Measurements from ENCODE around the gene RAPGEF2. TPM values are rescaled to one million over a fixed set of nuclear protein-coding genes. Genes with fewer than 3 reads are reported as not detected.

Gene RAPGEF2
- total RNA-seq, 1 experiment from 2014 or later = 37.1 TPM

DNA sequence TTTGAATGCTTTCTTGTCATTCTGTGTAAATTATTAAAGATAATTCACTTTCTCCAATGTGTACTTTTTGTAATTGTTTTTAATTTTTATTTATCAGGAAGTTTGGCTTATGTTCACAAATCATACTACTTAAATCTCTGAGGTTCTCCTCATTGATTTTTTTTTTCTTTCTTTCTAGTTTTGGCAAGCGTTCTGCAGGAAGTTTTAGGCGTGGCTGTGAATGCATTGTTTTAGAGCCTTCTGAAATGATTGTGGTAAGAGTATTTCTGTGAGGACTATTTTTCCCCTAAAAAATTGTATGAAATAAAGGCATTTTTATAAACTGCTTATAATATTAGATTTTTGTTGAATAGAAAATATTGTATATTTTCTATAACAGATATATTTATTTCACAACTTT is 135.8 kb downstream of the RAPGEF2 start:
- Histone ChIP-seq H4K20me1 (ENCODE audit: control insufficient read depth, insufficient read depth, insufficient read length) (no peaks in the 10 kb centered on the region), H3K4me1 (ENCODE audit: insufficient read depth, low read length) (0 out of 2 replicates have a peak, but pooled peaks cover 2% of the 10 kb centered on the region), H2AFZ (ENCODE audit: low read length) (no peak overlapping the region), H3K4me2 (ENCODE audit: insufficient read depth, insufficient read length, low read length) (no peak overlapping the region), H3K27me3 (ENCODE audit: insufficient read depth, low read length) (no peaks in the 10 kb centered on the region), H2BK120ac (ENCODE audit: low read depth, low read length, poor library complexity, severe bottlenecking) (no peak overlapping the region), H3K56ac (ENCODE audit: insufficient read length, low read depth, low read length) (no peak overlapping the region), H2AK5ac (ENCODE audit: insufficient read length, low read length) (no peak overlapping the region), H4K91ac (ENCODE audit: insufficient read length, low read depth, low read length) (no peak overlapping the region), H3K23ac (ENCODE audit: insufficient read length, low read depth, low read length) (no peak overlapping the region), H2BK12ac (ENCODE audit: insufficient read length, low read depth, low read length) (no peak overlapping the region), H3K23me2 (ENCODE audit: insufficient read length, low read depth, low read length, poor library complexity, severe bottlenecking) (no peaks in the 10 kb centered on the region), H3K79me1 (ENCODE audit: insufficient read depth, low read depth, low read length, poor library complexity, severe bottlenecking) (peaks cover 2% of the 10 kb centered on the region), H3K18ac (ENCODE audit: insufficient read length, low read depth, low read length) (no peak overlapping the region), H2BK20ac (ENCODE audit: low read depth, low read length, poor library complexity, severe bottlenecking) (no peak overlapping the region), H3K79me2 (ENCODE audit: insufficient read depth, low read length) (peaks cover 2% of the 10 kb centered on the region; the same call in 1 of the 2 replicates), H3K14ac (ENCODE audit: insufficient read depth, low read length) (no peak overlapping the region), H3K27ac (ENCODE audit: insufficient read length, low read depth, low read length) (no peak overlapping the region), H4K8ac (replicated peaks; ENCODE audit: insufficient read length, low read depth, low read length) (no peak overlapping the region), H2BK15ac (ENCODE audit: low read depth, low read length) (no peak overlapping the region), H3K9ac (ENCODE audit: extremely low read depth, insufficient read length, low read length) (no peak overlapping the region), H3K9me3 (ENCODE audit: control insufficient read depth, low read depth, low read length) (no peaks in the 10 kb centered on the region), H3T11ph (ENCODE audit: low read length) (no peak overlapping the region), H3K4ac (ENCODE audit: low read depth, low read length) (no peak overlapping the region), H2BK5ac (ENCODE audit: insufficient read length, low read length) (no peak overlapping the region), H4K5ac (ENCODE audit: insufficient read length, low read depth, low read length) (no peak overlapping the region)
- no CpG with 5 or more reads among the region's 2 CpGs for WGBS (ENCODE audit: extremely low coverage, insufficient read length, low lambda C conversion rate)
- Mint-ChIP-seq H3K36me3 (ENCODE audit: insufficient read depth in 1 of 3, low read depth in 3 of 3) (peaks cover 0 to 6% (median 5%) of the 10 kb centered on the region in 3 experiments; a peak in 4 of 7 replicates), H3K27ac (no peak overlapping the region), H3K27me3 (ENCODE audit: low read depth) (no peaks in the 10 kb centered on the region), H3K4me1 (peaks cover 5 to 11% of the 10 kb centered on the region in 2 experiments; a peak in 2 of 4 replicates), H3K4me3 (no peak overlapping the region), H3K9me3 (no peaks in the 10 kb centered on the region)
- TF ChIP-seq, protein P1, sequence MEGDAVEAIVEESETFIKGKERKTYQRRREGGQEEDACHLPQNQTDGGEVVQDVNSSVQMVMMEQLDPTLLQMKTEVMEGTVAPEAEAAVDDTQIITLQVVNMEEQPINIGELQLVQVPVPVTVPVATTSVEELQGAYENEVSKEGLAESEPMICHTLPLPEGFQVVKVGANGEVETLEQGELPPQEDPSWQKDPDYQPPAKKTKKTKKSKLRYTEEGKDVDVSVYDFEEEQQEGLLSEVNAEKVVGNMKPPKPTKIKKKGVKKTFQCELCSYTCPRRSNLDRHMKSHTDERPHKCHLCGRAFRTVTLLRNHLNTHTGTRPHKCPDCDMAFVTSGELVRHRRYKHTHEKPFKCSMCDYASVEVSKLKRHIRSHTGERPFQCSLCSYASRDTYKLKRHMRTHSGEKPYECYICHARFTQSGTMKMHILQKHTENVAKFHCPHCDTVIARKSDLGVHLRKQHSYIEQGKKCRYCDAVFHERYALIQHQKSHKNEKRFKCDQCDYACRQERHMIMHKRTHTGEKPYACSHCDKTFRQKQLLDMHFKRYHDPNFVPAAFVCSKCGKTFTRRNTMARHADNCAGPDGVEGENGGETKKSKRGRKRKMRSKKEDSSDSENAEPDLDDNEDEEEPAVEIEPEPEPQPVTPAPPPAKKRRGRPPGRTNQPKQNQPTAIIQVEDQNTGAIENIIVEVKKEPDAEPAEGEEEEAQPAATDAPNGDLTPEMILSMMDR (conservative IDR thresholded peaks at IDR 0.05) = no peak
- DNase-seq = no peak
